ENCODE data around the gene DGKA.
"Not testable (repeated sequence)": the region's sequence is repeated elsewhere in the genome, so short reads cannot be mapped to it uniquely, and the experiment has no call there.

DNA sequence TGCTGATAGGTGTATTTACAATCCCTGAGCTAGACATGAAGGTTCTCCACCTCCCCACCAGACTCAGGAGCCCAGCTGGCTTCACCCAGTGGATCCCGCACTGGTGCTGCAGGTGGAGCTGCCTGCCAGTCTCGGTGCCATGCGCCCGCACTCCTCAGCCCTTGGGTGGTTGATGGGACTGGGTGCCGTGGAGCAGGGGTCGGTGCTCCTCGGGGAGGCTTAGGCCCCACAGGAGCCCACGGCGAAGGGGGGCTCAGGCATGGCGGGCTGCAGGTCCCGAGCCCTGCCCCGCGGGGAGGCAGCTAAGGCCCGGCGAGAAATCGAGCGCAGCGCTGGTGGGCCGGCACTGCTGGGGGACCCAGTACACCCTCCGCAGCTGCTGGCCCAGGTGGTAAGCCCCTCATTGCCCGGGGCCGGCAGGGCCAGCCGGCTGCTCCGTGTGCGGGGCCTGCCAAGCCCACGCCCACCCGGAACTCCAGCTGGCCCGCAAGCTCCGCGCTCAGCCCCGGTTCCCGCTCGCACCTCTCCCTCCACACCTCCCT lies 69.1 kb downstream of the DGKA start:
- TF ChIP-seq YY1 (IDR thresholded peaks at IDR 0.05; ENCODE audit: insufficient read depth, insufficient read length); SUZ12 (IDR thresholded peaks at IDR 0.05; ENCODE audit: extremely low read depth, insufficient read depth, insufficient read length): not testable (repeated sequence)

Measured in NT2/D1 (cell line).